ENCODE results near the gene MKNK1.
A peak's percentile ranks its signal among the peaks of the same experiment; 100 is the strongest.
"Not testable (repeated sequence)": the region's sequence is repeated elsewhere in the genome, so short reads cannot be mapped to it uniquely, and the experiment has no call there.

Gene MKNK1

GRCh38 chr1:46603858-46604549 lies at the start of gene MKNK1:
TSS of gene MKNK1 (minus strand) at chr1:46604268. CDS start at chr1:46583327, 20,941 bp downstream.
- DNase-seq (ENCODE audit: insufficient read length, low spot score) (peak; percentile 99), FAIRE-seq (no peak)
- peak; percentile 5 for TF ChIP-seq CTCF (IDR thresholded peaks at IDR 0.05; ENCODE audit: insufficient read depth, missing control alignments)

- DNase-seq (ENCODE audit: insufficient read length, low spot score) (no peak), FAIRE-seq (no peak)
- no peak for TF ChIP-seq CTCF (IDR thresholded peaks at IDR 0.05; ENCODE audit: insufficient read depth, missing control alignments)
Measured at GRCh38 chr1:46653405-46653958, 49.4 kb upstream of the MKNK1 start.

- DNase-seq (ENCODE audit: insufficient read length, low spot score) (no peak), FAIRE-seq (no peak)
- TF ChIP-seq CTCF (IDR thresholded peaks at IDR 0.05; ENCODE audit: insufficient read depth, missing control alignments): no peak
Measured at GRCh38 chr1:46652321-46653100, 48.4 kb upstream of the MKNK1 start.

- not testable (repeated sequence) for FAIRE-seq; DNase-seq (ENCODE audit: insufficient read length, low spot score)
Measured at GRCh38 chr1:46651152-46651551, 47.1 kb upstream of the MKNK1 start.

GRCh38 chr1:46650491-46650890 lies 46.4 kb upstream of the MKNK1 start:
- no peak for TF ChIP-seq CTCF (IDR thresholded peaks at IDR 0.05; ENCODE audit: insufficient read depth, missing control alignments)
- no peak for DNase-seq (ENCODE audit: insufficient read length, low spot score)
- FAIRE-seq: no peak

GRCh38 chr1:46649764-46650163 lies 45.7 kb upstream of the MKNK1 start:
- no peak for DNase-seq (ENCODE audit: insufficient read length, low spot score)

More at GRCh38 chr1:46649764-46650163, 45.7 kb upstream of the MKNK1 start:
- TF ChIP-seq CTCF (IDR thresholded peaks at IDR 0.05; ENCODE audit: insufficient read depth, missing control alignments): no peak
- no peak for FAIRE-seq
